HG02623 (cell line): ENCODE results near the gene FKBP11.
"Not testable (repeated sequence)": the region's sequence is repeated elsewhere in the genome, so short reads cannot be mapped to it uniquely, and the experiment has no call there.

Experiments used
- ATAC-seq: cut with Tn5 transposase; IDR thresholded peaks from one replicate; pipeline ENCODE4 v1.9.1; 2021; ENCODE audit warnings: moderate library complexity; ENCODE audit not compliant: unreplicated experiment

FKBP11 gene

DNA sequence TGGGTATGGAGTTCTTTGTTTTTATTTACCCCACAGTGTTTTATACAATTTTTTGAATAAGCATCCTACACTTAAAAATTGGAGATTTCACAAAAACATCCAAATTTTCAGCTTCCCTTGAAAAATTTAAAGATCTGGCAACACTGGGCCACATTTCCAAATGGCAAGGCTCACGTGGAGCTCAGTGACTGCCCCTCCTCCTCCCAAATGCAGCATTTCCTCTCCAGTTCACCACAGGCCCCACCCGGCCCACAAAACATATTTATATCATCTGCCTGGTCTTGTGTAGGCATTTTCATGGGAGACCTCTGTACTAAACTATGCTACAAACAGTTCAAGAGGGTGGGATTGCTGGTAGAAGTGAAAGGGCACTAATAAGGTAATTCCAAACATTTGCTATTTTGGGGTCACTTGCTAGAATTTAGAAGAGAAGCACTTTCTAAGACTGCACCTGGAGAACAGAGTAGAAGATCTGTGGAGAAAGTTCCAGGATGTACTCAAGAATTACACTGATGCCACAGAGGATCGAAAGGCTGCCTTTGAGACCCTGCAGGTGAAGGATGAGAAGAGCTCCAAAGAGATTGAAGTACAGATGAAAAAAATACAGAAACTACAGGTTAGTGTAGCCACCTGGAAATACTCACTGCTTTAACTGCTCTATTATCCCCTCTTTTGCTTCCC is 7.3 kb downstream of the FKBP11 start:
- ATAC-seq, result no peak

DNA sequence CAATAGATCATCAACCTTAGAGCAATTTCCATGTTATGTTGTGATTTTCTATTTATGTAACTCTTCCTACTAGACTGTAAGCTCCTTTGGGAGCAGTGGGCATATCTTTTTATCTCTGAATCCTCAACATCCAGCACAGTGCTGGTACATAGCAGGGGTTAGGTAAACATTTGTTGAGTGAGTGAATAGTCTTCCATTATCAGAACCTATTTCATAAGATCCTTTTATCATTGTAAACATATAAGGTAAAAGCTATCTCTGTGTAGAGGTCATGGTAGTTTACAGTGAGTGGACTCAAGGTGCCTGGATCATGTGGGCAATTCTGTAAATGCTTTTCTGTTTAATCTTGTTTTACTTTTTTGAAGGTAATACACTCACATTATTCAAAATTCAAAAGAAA is 15.1 kb downstream of the FKBP11 start:
- ATAC-seq, result no peak

DNA sequence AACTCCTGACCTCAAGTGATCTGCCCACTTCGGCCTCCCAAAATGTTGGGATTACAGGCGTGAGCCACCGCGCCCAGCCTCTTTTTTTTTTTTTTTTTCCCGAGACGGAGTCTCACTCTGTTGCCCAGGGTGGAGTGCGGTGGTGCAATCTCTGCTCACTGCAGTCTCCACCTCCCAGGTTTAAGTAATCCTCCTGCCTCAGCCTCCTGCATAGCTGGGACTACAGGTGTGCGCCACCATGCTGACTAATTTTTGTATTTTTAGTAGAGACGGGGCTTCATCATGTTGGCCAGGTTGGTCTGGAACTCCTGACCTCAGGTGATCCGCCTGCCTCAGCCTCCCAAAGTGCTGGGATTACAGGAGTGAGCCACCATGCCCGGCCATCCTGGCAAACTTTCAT is 15.6 kb downstream of the FKBP11 start:
- ATAC-seq, result not testable (repeated sequence)

DNA sequence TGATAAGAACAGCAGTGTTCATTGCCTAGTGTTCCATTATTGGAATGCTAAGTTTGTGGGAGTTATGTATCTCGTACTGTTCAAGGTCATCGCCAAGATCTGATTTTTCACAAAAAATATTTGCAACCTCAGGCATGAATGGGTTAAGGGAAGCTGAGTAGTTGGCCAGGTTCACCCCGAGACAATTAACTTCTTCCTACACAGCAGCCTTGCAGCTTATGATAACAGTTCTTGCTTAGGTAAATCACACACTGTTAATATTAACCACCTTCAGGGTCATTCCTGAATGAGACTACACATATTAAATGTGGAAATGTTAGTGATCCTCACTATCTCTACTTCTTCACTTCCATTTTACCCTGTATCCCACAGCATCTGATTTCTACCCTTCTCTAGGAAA is 18.0 kb downstream of the FKBP11 start:
- no peak for ATAC-seq

DNA sequence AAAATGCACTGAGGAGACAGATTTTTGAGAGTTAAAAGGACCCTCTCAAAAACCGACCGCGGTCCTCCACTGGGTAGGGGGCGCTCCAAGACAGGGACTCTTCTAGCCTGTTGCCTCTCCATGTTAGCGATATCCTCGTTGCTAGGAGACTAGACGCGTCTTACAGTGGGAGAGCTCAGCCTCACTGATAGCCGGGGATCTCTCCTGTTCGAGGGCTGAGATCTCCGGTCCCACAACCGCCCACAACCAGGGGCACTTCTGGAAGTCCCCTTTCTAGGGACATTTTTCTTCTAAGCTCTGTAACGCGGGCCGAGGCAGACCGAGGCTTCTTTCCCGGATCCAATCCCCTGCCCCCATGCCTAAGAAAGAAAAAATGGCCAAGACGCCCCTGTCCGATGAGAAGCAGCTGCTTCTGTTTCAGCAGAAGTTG is 21.3 kb downstream of the FKBP11 start:
- ATAC-seq, result no peak

DNA sequence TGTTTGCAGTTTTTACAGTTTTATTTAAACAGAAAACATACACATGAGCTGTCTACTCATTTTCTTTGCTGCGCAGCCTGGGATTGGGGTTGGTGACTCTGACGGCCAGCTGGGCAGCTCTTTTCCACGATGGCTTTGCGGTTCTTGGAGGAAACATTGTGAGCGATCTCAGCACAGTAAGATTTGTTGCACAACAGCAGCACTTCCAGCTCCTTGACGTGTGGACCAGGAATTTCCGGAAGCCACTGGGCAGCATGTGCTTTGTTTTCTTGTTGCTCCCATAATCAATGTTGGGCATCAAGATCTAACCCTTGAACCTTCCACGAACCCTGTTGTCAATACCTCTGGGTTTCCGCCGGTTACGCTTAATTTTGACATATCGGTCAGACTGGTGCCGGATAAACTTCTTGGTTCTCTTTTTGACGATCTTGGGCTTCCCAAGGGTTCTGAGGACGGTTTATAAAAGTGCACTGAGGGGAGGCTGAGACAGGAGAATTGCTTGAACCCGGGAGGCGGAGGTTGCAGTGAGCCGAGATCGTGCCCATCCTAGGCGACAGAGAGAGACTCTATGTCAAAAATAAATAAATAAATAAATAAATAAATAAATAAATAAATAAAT is 21.8 kb downstream of the FKBP11 start:
- no peak for ATAC-seq

DNA sequence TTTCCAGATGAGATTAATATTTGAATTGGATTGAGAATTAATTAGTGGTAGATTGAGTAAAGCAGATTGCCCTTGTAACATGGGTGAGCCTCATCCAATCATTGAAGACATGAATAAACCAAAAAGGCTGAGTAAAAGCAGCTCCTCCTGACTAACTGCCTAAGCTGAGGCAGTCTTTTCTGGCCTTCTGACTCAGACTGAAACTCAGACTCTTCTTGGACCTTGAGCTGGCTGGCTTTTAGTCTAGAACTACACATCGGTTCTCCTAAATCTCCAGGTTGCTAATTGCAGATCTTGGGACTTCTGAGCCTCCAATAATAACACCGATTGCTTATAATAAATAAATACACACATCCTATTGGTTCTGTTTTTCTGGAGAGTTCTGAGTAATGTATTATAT is 24.0 kb downstream of the FKBP11 start:
- no peak for ATAC-seq

DNA sequence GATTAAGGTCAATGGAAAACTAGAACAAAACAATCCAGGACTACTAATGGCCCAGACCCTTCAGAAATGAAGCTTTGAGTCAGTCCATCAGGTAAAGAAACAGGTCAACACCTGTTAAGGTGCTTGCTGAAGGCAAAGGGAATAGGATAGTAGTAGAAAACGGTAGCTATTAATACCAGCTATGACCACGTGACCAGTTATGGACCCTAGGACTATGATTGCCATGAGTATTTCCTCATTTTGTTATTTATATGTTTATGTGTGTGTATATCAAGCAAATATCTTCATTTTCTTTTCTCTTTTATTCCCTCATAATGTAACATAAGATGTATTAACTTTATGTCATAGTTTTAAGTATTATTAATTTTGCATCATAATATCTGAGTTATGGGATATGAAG is 25.6 kb downstream of the FKBP11 start:
- no peak for ATAC-seq

DNA sequence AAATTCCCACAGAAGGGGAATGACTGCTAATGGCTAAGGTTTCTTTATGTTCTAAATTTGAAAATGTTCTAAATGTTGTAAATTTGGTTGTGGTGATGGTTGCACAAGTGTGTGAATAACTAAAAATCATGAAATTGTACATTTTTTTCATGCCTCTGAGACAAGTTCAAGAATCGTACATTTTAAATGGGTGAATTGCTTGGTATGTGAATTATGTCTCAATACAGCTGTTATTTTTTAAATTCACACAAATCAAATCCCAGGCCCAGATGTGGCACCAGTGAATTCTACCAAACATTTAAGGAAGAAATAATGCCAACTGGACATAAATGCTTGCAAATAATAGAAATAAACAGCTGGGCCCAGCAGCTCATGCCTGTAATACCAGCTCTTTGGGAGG is 31.0 kb downstream of the FKBP11 start:
- no peak for ATAC-seq

DNA sequence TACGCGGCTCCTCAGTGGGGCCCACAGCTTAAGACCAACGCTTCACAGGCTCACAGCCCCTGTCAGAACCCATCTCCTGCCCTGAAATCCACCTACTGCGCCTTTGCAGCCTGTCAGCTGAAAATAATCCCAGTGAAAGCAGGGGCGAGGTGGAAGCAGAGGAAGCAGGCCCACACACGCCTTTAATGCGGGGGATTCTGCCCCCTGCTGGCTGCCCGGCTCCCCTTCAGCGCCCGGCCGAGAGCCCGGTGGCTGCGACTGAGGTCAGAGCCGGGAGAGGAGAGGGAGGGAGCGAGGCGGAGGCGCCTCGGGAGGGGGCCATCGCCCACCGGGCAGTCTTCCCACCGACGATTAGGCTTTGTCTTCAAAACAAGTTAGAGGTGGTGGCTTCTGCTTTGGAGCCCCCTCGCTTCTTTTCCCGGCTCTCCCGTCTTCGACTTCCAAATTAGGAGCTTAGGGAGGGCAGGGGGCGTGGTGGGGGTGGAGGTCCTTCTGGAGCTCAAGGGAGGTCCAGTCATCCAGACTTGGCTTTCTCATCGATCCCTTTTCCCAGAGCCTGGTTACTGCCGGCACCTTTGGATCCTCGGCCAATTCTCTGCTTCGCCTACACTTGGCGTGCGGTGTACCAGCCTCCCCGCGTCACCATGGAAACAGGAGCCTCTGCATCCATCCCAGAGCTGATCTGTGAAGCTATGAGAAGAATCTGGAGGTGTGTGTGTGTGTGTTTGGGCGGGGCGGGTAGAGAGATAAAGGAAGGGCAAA is 34.5 kb downstream of the FKBP11 start:
- no peak for ATAC-seq

DNA sequence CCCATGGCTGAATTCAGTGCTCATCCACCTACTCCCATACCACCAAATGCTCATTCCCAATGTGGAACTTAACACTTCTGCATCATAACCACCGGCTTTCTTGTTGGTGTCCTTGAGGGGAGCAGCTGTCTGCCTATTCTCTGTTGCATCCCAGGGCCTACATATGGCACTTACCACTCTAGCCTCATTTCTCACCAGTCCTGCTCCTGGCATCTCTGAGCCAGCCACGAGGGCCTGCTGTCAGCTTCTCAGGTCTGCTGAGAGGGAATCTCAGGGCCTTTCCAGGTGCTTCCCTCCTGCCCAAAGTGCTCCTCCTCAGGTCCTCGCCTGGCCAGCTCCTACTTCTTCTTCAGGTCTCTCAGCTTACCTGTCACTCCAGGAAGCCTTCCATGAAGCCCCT is 35.6 kb downstream of the FKBP11 start:
- ATAC-seq, result no peak

- ATAC-seq, result no peak
These were observed 41.8 kb downstream of the FKBP11 start for GRCh38 chr12:48883305-48884161.

- ATAC-seq, result no peak
These were observed 42.4 kb downstream of the FKBP11 start for GRCh38 chr12:48882972-48883304.

GRCh38 chr12:48882315-48882687 is 43.0 kb downstream of the FKBP11 start:
- ATAC-seq, result no peak

DNA sequence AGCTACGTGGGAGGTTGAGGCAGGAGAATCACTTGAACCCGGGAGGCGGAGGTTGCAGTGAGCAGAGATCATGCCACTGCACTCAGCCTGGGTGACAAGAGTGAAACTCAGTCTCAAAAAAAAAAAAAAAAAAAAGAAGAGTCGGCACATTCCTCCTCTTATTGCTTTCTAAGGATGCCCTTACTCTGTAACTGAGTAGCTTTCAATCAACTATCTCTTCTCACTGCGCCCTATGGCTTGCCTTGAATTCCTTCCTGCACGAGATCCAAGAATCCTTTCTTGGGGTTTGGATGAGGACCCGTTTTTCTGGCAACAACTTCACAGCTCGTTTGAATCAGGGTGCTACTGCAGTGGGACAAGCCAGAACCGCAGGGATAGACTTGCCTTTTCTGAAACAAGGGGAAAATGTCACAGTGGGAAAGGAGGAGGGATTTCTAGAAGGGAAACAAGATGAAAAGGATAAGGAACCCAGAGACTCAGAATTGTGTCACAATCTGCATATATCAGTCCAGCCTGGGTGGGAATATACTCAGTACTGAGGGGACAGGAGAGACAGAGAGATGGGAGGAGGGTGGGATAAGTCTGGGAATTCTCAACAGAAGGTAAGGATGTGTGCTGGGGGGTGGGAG is 43.5 kb downstream of the FKBP11 start:
- ATAC-seq, result no peak

- ATAC-seq, result no peak
These were observed 44.6 kb downstream of the FKBP11 start for GRCh38 chr12:48880647-48881046.

GRCh38 chr12:48878548-48878947 is 46.7 kb downstream of the FKBP11 start:
- ATAC-seq, result no peak

DNA sequence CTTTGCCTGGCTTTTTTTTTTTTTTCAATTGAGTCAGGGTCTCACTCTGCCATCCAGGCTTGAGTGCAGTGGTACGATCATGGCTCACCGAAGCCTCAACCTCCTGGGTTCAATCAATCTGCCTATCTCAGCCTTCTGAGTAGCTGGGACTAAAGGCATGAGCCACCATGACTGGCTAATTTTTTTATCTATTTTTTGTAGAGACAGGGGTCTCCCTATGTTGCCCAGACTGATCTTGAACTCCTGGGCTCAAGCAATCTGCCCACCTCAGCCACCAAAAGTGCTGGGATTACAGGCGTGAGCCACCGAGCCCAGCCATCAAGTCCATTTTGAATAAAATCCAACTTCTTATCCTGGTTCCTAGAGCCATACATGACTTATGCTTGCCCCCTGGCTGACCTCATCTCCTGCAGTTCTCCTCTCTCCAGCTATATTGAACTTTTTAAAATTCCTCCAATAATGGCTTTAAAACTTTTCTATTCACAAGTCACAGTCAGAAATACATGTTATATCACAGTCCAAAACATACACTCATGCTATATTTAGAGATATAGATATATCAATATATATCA is 49.3 kb downstream of the FKBP11 start:
- ATAC-seq, result no peak

DNA sequence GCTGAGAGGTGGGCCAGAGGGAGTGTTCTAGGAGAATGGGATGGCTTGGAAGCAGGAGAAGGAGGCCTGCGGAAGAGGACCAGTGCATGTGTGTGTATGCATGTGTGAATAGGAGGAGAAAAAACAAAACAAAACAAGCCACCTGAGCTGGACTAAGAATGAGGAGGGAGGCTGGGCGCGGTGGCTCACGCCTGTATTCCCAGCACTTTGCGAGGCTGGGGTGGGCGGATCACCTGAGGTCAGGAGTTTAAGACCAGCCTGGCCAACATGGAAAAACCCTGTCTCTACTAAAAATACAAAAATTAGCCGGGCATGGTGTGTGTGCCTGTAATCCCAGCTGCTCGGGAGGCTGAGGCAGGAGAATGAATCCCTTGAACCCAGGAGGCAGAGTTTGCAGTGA is 51.8 kb downstream of the FKBP11 start:
- not testable (repeated sequence) for ATAC-seq

DNA sequence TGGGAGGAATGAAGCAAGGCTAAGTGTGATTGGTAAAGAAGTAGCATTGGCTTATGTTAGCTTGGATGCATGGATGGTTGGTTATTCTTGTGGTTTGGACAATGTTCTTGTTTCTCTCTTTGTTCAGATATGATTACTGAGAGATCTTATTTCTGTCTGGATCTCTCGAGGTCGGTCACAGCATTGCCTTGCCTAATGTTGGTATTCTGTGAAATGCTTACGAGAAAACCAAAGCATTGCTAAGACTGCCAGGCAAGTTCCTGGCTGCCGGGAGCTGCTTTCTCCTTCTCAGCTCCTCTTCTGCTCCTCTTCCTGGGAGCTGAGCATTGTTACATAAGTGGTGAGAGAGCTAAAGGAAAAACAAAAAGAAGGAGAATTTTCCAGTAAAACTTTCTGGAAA is 52.2 kb downstream of the FKBP11 start:
- no peak for ATAC-seq
